Stimulated activated naive CD4-positive, alpha-beta T cell treated with Interleukin-2 at 50 U/mL for 16 hours (primary cell): ENCODE data around the gene NARS2.

Experiments used
- DNase-seq: peaks from one replicate; lab custom pipeline; 2025; lab: John Stamatoyannopoulos, UW

Gene NARS2

GRCh38 chr11:78414321-78415051, 160.2 kb downstream of the NARS2 start:
- DNase-seq = no peak

- DNase-seq = no peak
Observed at GRCh38 chr11:78408619-78409018, 166.0 kb downstream of the NARS2 start.

GRCh38 chr11:78406568-78407196, 168.0 kb downstream of the NARS2 start:
- DNase-seq = no peak

GRCh38 chr11:78405805-78406204, 168.9 kb downstream of the NARS2 start:
- DNase-seq = no peak

GRCh38 chr11:78403781-78404180, 170.9 kb downstream of the NARS2 start:
- DNase-seq = no peak

- DNase-seq = no peak
Observed at GRCh38 chr11:78402847-78403246, 171.8 kb downstream of the NARS2 start.

- DNase-seq = no peak
Observed at GRCh38 chr11:78400702-78401101, 174.0 kb downstream of the NARS2 start.

- DNase-seq = no peak
Observed at GRCh38 chr11:78400116-78400515, 174.5 kb downstream of the NARS2 start.

GRCh38 chr11:78399136-78399535, 175.5 kb downstream of the NARS2 start:
- DNase-seq = no peak

- no peak for DNase-seq
Observed at GRCh38 chr11:78398715-78399114, 175.9 kb downstream of the NARS2 start.

- DNase-seq = no peak
Observed at GRCh38 chr11:78397398-78397797, 177.3 kb downstream of the NARS2 start.

GRCh38 chr11:78395597-78395996, 179.1 kb downstream of the NARS2 start:
- DNase-seq = no peak

GRCh38 chr11:78392854-78393253, 181.8 kb downstream of the NARS2 start:
- no peak for DNase-seq

- DNase-seq = no peak
Observed at GRCh38 chr11:78391424-78391823, 183.2 kb downstream of the NARS2 start.

GRCh38 chr11:78390809-78391208, 183.9 kb downstream of the NARS2 start:
- DNase-seq = no peak

GRCh38 chr11:78386215-78386941, 188.3 kb downstream of the NARS2 start:
- no peak for DNase-seq
